Iris pigment epithelial cell (primary cell): Measurements from ENCODE around the gene ZNF595.
"Not testable (repeated sequence)": the region's sequence is repeated elsewhere in the genome, so short reads cannot be mapped to it uniquely, and the experiment has no call there.

ENCODE experiments used
- DNase-seq: peaks from one replicate; pipeline ENCODE4 v3.0.0-alpha.2; 2011; ENCODE audit warnings: low read depth

Gene ZNF595

DNA sequence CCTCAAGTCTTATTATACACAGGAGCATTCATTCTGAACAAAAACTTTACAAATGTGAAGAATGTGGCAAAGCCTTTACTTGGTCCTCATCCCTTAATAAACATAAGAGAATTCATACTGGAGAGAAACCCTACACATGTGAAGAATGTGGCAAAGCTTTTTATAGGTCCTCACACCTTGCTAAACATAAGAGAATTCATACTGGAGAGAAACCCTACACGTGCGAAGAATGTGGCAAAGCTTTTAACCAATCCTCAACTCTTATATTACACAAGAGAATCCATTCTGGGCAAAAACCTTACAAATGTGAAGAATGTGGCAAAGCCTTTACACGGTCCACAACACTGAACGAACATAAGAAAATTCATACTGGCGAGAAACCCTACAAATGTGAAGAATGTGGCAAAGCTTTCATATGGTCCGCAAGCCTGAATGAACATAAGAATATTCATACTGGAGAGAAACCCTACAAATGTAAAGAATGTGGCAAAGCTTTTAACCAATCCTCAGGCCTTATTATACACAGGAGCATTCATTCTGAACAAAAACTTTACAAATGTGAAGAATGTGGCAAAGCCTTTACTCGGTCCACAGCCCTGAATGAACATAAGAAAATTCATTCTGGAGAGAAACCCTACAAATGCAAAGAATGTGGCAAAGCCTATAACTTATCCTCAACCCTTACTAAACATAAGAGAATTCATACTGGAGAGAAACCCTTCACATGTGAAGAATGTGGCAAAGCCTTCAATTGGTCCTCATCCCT lies 33.6 kb downstream of the ZNF595 start:
- DNase-seq, result not testable (repeated sequence)

DNA sequence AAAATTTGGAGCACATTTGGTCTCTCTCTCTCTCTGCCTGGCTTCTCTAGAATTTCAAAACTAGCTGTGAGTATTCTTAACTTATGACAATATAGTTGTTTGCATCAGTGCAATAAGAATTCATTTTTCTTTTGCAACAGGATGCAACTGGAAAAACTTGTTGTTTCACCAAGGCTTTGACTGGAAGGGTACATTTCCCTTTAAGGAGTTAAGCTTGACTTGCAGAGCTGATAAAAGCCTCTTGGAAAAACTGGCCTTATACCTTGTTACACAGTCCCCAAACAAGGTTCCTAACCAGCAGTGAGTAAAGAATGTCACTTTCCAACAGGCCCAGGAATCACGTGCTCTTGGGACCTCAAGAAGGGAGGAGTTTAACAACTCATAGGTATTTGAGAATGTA lies 45.3 kb downstream of the ZNF595 start:
- no peak for DNase-seq

DNA sequence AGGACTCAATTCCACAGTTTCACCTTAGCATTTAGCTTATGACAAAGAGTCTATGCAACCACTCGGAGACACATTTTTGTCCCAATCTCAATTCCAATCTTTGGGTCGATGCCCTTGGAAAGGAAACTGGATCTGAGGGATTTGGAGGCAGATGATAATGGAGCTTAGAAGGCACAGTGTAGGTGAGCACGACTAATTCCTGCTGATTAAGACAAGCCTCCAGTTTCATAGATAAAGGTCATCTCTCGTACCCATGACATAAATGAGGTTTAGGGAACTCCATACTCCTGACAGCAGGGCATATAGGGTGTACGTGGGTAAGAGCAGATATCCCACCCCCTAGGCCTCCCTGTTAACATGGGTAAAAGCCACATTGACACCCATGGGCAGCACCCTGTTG lies 46.7 kb downstream of the ZNF595 start:
- no peak for DNase-seq

DNA sequence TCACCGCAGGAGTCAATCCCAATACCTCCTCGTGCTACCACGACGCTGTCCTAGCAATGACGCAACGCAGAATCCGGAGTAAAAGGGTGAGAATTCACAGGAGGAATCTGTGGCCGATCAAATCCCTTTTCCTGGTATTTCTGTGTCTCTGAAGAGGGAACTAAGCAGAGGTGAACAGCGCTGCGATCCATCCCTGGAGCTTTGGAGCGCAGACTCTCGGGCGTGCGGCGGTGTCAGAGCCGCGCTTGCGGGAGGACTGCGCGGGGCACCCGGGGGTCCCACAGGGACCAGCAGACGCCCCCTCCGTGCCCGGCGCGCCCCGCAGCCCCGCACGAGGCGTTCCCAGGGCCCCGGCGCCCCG lies 53.9 kb downstream of the ZNF595 start:
- no peak for DNase-seq

DNA sequence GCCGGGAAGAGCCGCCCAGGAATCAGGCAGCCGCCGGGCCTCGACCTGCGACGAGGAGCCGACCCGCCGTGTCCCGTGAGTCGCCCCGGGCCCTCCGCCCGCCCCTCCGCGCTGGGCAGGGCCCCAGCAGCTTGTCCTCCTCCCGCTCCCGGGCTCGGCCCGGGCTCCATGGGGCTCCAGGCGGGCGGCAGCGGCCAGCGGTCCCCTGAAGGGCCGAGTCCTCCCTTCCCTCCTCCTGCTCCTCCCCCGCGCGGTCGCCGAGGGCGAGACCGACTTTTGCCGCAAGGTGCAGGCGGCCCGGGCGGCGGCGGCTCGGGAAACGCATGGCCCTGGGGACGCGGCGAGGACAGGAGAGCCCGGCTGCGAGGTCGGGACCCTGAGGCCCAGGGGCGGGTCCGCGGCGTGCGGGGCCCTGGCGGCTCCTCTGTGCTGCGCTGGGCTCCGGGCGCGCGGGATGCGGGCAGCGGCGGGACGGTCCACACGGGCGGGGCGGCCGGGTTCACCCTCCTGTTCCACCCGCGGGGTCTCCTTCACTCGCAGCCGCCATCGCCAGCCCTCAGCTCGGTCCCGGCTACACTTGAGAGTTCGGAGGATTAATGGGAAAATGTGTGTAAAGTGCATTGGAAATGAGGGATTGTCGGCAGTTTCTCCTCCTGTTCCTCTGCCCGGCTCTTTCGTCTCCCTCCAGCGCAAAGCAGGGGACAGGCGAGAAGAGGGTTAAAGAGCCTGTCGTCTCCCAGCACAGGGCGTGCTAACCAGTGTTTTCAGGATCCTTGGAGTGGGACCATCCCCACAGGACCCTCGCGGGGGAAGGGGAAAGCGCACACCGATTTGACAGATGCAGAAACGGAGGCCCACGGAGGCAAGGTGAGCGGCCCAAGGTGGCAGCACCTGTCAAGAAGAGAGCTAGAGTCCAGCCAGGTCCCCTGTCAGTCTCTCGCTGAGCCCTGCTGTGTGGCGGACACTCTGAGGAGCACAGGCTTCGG lies 54.6 kb downstream of the ZNF595 start:
- DNase-seq, result no peak

DNA sequence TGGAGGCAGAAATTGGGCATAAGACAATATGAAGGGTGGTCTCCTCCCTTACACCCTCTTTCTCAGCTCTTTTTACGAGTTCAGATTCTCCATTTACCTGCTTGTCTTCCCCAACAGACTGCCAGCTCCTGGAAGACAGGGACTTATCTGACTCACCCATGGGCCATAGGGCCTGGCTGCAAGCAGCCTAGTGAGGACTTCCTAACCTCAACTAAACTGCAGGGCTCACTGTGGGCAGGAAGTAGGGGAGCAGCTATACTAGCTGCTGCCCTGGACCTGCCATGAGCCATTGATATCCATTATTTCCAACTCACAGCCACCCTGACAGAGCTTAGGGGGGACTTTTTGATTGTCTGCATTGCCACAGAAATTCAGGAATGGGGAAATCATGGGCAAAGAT lies 59.6 kb downstream of the ZNF595 start:
- DNase-seq, result no peak

DNA sequence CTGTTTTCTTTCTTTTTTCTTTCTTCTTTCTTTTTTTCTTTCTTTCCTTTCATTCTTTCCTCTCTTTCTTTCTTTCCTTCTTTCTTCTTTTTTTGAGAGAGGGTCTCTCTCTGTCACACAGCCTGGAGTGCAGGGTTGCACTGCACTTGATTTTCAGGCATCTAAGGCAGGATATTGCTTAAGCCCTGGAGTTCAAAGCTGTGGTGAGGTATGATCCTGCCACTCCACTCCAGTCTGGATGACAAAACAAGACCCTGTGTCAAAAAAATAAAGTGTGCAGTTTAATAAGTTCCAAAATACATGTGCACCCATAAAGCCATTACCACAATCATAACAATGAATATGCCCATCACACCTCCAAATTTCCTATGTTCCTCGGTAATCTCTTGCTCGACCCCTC lies 60.6 kb downstream of the ZNF595 start:
- DNase-seq, result peak; percentile 11

DNA sequence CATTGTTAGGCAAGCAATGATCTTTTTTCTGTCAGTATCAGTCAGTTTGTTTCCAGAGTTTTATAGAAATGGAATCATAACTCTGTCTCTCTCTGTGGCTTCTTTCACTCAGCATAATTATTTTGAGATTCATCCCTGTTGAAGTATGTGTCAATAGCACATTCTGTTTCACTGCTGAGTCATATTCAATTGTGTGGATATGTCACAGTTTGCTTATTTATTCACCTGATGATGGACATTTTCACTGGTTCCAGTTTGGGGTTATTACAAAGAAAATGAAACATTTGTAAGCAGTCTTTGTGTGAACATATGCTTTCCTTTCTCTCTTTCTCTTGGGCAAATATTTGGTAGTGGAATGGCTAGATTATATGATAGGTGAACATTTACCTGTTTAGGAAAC lies 61.0 kb downstream of the ZNF595 start:
- DNase-seq, result peak; percentile 33

DNA sequence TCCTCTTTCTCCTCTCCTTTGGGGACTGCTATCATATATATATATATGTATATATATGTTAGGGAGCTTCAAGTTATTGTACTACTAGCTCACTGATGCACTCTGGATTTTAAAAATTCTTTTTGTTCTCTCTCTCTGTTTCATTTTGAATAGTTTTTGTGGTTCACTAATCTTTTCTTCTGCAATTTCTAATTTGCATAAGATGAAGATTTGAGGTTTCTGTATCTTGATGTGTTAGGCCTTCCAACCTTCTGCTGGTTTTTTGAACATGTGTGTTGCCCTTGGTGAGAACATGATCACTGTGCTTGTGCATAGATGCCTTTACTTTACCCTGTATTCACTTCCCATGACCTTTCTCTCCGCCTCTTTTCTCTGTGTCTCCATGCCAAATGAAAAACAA lies 63.4 kb downstream of the ZNF595 start:
- no peak for DNase-seq

DNA sequence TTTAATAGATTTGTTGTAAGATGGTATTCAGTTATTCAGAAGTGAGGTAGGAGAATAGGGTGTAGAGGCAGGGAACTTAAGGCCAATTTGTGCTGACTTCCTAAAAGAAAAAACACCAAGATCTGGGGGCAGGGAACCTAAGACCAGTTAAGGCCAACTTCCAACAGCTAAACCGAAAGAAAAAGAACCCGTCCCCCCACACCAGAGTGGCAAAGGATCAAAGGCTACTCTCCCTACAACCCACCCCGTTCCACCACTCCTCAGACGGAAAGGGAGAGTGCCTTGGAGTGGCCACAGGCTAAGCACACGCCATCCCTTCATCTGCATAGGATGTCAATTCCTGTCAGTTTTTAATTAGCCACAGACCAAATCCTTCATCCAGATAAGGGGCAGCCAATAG lies 67.5 kb downstream of the ZNF595 start:
- DNase-seq, result no peak

DNA sequence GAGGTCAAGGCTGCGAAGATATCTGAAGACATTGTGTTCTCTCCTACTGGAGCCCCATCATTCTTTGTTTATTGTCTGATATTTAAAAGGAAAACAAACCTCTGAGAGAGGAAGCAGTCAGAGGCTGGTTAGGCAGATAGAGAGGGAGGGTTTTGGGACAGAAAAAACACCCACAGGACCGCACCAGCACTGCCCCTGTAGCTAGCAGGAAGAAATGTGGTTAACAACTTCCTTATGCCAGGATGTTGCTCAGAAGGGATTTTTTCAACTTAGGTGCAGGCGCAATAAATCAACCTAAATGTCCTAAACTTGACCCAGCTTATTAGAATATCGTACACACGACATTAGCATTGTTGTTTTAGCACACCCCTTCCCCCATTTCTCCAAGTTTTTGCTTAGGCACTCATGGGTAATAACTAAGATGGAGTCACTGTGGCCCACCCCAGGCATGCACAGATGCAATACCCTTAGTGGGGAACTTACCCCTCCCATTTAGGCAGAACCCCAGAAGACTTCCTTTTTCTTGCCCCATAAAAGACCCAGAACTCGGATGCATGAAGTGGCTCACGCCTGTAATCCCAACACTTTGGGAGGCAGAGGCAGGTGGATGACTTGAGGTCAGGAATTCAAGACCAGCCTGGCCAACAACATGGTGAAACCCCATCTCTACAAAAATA lies 68.4 kb downstream of the ZNF595 start:
- DNase-seq, result no peak

DNA sequence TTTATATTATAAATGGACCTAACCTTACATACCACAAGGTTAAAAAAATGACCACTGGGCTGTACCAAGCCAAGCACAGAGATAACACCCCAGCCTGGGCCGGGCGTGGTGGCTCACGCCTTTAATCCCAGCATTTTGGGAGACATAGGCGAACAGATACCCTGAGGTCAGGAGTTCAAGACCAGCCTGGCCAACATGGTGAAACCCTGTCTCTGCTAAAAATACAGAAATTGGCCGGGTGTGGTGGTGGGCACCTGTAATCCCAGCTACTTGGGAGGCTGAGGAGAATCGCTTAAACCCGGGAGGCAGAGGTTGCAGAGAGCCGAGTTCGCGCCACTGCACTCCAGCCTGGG lies 70.8 kb downstream of the ZNF595 start:
- DNase-seq, result not testable (repeated sequence)

DNA sequence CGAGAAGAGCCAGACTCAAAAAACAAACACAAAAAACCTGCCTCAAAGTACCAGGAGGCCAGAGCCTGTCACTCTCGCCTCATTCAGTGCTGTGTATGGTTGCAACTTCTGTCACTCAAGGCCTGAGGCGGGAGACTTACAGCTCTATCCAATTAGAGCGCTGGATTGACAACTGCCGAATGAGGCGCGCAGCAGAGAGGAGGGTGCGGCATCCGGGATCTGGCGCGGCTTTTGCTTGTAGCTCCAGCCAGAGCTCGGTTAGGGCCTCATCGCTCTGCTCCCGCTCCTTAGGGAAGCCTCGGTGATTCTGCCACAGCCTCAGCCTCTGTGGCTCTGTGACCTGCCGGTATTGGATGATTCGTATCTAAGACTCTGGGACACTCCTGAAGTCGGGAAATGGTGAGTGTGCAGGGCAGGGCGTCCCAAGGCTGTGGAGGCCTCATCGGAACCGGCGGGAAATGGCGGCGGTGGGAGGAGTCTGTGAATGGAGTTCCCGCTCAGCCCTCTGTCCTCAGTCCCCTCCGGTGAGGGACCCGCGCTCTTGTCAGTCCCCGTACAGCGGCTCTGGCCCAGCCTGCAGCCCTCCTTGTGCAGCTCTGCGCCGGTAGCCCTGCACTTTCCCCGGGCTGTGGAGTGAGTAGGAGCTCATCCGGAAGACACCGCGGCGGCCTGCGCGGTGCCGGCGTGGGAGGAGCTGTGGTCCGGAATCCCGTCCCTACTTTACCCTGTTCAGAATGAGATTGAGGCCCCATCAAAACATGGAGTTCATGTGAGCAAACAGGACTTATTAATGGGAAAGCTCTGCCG lies 71.4 kb downstream of the ZNF595 start, which contains the start of gene ZNF718:
ZNF718 (plus strand) TSS at position 227 of the 807 bp plus-strand sequence; CDS start at position 397, 170 bp downstream.
- DNase-seq, result peak; percentile 98

DNA sequence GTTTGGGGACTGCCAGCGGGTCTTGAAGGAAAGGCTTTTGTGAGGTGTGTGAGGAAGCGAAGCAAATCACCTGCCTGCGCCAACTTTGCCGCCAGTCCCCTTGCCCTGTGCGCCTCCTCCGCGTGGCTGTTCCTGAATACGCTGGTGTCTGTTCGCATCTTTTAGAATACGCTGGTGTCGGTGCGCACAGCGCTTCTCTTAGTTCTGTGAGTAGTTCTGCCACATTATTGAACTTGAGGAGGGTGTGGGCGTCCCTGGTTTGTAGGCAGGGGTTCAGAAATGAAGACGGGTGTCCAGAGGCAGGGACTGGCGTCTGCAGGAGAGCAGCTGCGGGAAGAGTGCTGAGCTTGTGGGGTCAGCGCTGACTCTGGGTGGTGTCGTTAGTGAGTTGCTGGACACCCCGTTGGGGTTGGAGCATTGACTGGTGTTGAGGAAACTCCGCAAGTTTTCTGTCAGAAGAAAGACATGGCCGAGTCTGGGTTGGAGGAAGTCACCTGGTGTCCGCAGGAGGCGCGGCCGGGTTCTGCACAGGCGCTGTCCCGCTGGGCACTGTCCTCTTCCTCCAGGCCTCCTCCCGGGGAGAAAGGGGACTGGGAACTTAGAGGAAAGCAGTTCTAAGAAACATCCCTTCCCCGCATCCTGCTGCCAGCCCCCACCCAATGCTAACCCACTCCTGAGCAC lies 72.1 kb downstream of the ZNF595 start:
- DNase-seq, result peak; percentile 65

DNA sequence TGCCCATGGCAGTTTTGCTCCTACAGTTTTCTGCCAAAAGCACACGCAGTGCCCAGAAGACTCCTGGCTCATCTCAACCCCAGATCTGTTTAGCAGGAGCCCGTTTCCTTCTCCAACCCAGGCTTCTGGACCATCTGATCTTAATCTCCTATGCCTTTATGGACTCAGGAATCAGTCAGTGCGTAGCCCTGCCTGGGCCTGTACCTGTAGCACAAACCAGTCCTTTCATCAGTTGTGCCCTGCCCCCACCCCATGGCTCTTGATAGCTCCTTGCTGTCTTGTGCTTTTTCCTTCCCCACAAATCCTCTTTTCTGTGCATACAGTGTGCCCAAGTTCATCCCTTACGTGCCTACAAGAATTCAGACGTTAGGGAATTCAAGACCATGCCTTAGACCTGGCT lies 72.7 kb downstream of the ZNF595 start:
- DNase-seq, result no peak

DNA sequence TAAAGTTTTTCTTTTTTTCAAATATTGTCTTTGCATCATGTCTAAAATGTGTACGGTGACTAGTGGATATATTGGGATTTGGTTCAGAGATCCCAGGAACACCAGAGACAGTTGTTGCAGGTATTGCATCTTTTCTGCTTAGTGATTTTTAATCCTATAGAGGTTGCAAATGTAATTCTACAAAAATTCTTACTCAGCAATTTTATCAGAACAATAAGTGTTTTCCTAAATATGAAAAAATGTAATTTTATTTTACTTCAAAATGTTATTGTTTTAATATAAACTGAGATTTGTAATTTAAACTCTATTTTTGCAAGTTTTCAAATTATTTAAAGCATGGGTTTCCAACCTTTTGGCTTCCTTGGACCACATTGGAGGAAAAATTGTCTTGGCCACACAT lies 79.4 kb downstream of the ZNF595 start:
- no peak for DNase-seq
